GM12878 (cell line): Measurements from ENCODE around the gene ZNF3. TPM values are rescaled to one million over a fixed set of nuclear protein-coding genes. Genes with fewer than 3 reads are reported as not detected.
A peak's percentile ranks its signal among the peaks of the same experiment; 100 is the strongest.

ENCODE experiments used
- ATAC-seq: fragments of 200-7000 bp; cut with Tn5 transposase; 3 replicates; pipeline ENCODE4 v1.9.1; 2020; ENCODE audit warnings: mild to moderate bottlenecking, moderate library complexity
- BruUV-seq: library from RNA; stranded (reverse); fragments of 400-500 nt; replicated peaks from 2 replicates; lab custom pipeline; 2021; lab: Mats Ljungman, UMichigan
- CTCF ChIA-PET: fragments of 300-600 bp; sonication (Branson Sonifier 250); formaldehyde crosslinking; extraction: SDS; loops from one replicate; lab custom pipeline; 2021; ENCODE audit warnings: inconsistent platforms; lab: Yijun Ruan, JAX
- POLR2A ChIA-PET: fragments of 350-600 bp; formaldehyde crosslinking; extraction: SDS; loops from one replicate; lab custom pipeline; 2021; ENCODE audit warnings: inconsistent platforms; lab: Charles Lee
- RAD21 ChIA-PET: fragments of 300-600 bp; sonication (Branson Sonifier 250); formaldehyde crosslinking; loops from one replicate; lab custom pipeline; 2023; ENCODE audit warnings: antibody characterized with exemption; ENCODE audit not compliant: unreplicated experiment; lab: Charles Lee
- SMC1A ChIA-PET: fragments of 300-600 bp; sonication (Branson Sonifier 250); formaldehyde crosslinking; loops from one replicate; lab custom pipeline; 2023; ENCODE audit not compliant: unreplicated experiment, uncharacterized antibody; lab: Charles Lee
- DNase-seq: peaks from one replicate; pipeline ENCODE4 v3.0.0-alpha.2; 2011; ENCODE audit warnings: low read depth, low spot score
- FAIRE-seq: peaks from 3 replicates; lab custom pipeline; 2011; peaks lifted over from hg19 to GRCh38; lab: Jason Lieb, UNC
- H2AFZ ChIP-seq: 2 replicates; pipeline ENCODE4 v1.6.0; 2011; ENCODE audit warnings: low read depth, low read length, control low read depth; ENCODE audit not compliant: control insufficient read depth
- H3K27ac ChIP-seq: 2 replicates; pipeline ENCODE4 v1.5.1; 2011; ENCODE audit warnings: control low read depth; ENCODE audit not compliant: control insufficient read depth, insufficient read depth
- H3K27me3 ChIP-seq, 2 experiments: replicated peaks in 1 of 2; 2 replicates each; pipeline versions ENCODE4 v1.6.0 to v1.6.1; 2011; ENCODE audit warnings: low read length in 1 of 2; ENCODE audit not compliant: control insufficient read depth in 2 of 2, insufficient read depth in 2 of 2
- H3K36me3 ChIP-seq, 2 experiments: 2 replicates each; pipeline ENCODE4 v1.5.1; 2011; ENCODE audit warnings: low read length in 1 of 2; ENCODE audit not compliant: control insufficient read depth in 2 of 2, insufficient read depth in 2 of 2
- H3K4me1 ChIP-seq: 2 replicates; pipeline ENCODE4 v1.6.1; 2011; ENCODE audit warnings: mild to moderate bottlenecking, low read length, moderate library complexity, mixed read lengths; ENCODE audit not compliant: control insufficient read depth, insufficient read depth
- H3K4me2 ChIP-seq: 2 replicates; pipeline ENCODE4 v1.6.0; 2011; ENCODE audit warnings: control low read depth; ENCODE audit not compliant: control insufficient read depth, insufficient read depth
- H3K4me3 ChIP-seq: fragments of 200-600 bp; sonication (generic); 2 replicates; pipeline ENCODE4 v1.5.1; 2016
- H3K79me2 ChIP-seq: 2 replicates; pipeline ENCODE4 v1.6.0; 2011; ENCODE audit warnings: low read length; ENCODE audit not compliant: control insufficient read depth, insufficient read depth
- H3K9ac ChIP-seq: 2 replicates; pipeline ENCODE4 v1.8.0; 2011; ENCODE audit warnings: low read length, control low read depth, mixed read lengths; ENCODE audit not compliant: control insufficient read depth, insufficient read depth
- H3K9me3 ChIP-seq: replicated peaks from 3 replicates; pipeline ENCODE4 v1.5.1; 2011; ENCODE audit warnings: mild to moderate bottlenecking, low read length; ENCODE audit not compliant: control insufficient read depth, insufficient read depth
- H4K20me1 ChIP-seq: 2 replicates; pipeline ENCODE4 v1.6.0; 2011; ENCODE audit not compliant: control insufficient read depth, insufficient read depth
- CBX5 ChIP-seq: sonication (generic); IDR thresholded peaks from 2 replicates; pipeline ENCODE4 v1.6.1; 2016; ENCODE audit warnings: low read depth, moderate library complexity, mild to moderate bottlenecking, inconsistent platforms
- KLF5 ChIP-seq: fragments of 450-650 bp; IDR thresholded peaks from 2 replicates; pipeline ENCODE4 v1.6.1; 2014; ENCODE audit warnings: mild to moderate bottlenecking; ENCODE audit not compliant: partially characterized antibody
- MEF2B ChIP-seq: fragments of 450-650 bp; IDR thresholded peaks from 2 replicates; pipeline ENCODE4 v1.6.1; 2018; ENCODE audit warnings: mild to moderate bottlenecking, moderate library complexity; ENCODE audit not compliant: partially characterized antibody, poor library complexity, severe bottlenecking
- POLR2AphosphoS5 ChIP-seq: IDR thresholded peaks from 2 replicates; pipeline ENCODE4 v1.6.1; 2011; ENCODE audit warnings: mild to moderate bottlenecking, low read length, inconsistent platforms
- TBL1XR1 ChIP-seq: IDR thresholded peaks from 2 replicates; pipeline ENCODE4 v1.6.1; 2012; ENCODE audit warnings: low read depth, low read length, improper control_type of control experiment
- WGBS: methylation state at CpG from one replicate; pipeline ENCODE4 v1.1.6; 2016; ENCODE audit warnings: low lambda C conversion rate; ENCODE audit not compliant: insufficient replicate concordance, insufficient coverage; ENCODE audit errors: missing lambda C conversion rate; 5-methylcytosine and 5-hydroxymethylcytosine counted together
- in situ Hi-C: fragments of 300-500 bp; cut with MboI; formaldehyde crosslinking; loops from 9 replicates; pipeline ENCODE4 v1.14.3; 2018; ENCODE audit warnings: mixed read lengths
- intact Hi-C: fragments of 100-400 bp; cut with micrococcal nuclease; formaldehyde crosslinking; loops from one replicate; pipeline ENCODE4 v1.14.2; 2022; ENCODE audit not compliant: unreplicated experiment
- polyA plus RNA-seq, 11 experiments: library from polyadenylated mRNA; depleted of rRNA in 4 of 11; unstranded in 6 of 11; stranded (reverse) in 5 of 11; fragments of >200 nt; fragmentation: Nextera tagmentation in 4 of 11; fragmentation: Illumina TruSeq in 1 of 11; extraction: Ambion mirVana in 4 of 11; extraction: Trizol in 1 of 11; gene quantifications; 1 replicate in 1 of 11; 2 replicates in 10 of 11; pipeline versions ENCODE4 v1.2.1 to v1.2.3, GENCODE V29; 2011 to 2016; ENCODE audit warnings: inconsistent platforms in 2 of 11, missing spikeins in 2 of 11, low read depth in 1 of 11
- total RNA-seq, 4 experiments: library from RNA; depleted of rRNA in 3 of 4; stranded (reverse); fragments of >200 nt in 3 of 4; fragmentation: Illumina TruSeq in 1 of 4; extraction: Trizol in 1 of 4; gene quantifications; 2 replicates each; pipeline versions ENCODE4 v1.2.1 to v1.2.3, GENCODE V29; 2013 to 2021

The ZNF3 gene
- total and polyA plus RNA-seq, 10 of the 15 experiments (the other 5 are each of a cell fraction or from before 2014, with no cell fraction given): 17.2 to 37.4 (median 29.4) TPM

GRCh38 chr7:100071018-100071723 lies 10.4 kb downstream of the ZNF3 start:
- Histone ChIP-seq H2AFZ (no peak overlapping the region), H3K4me2 (no peak overlapping the region), H4K20me1 (no peaks in the 10 kb centered on the region), H3K27me3 (no peaks in the 10 kb centered on the region), H3K36me3 (peaks cover 30 to 54% of the 10 kb centered on the region in 2 experiments), H3K4me1 (no peaks in the 10 kb centered on the region), H3K9ac (no peak overlapping the region), H3K4me3 (no peak overlapping the region), H3K27ac (no peak overlapping the region)
- SMC1A ChIA-PET: interaction anchor here (0.7 kb wide), 1 partner anchor 712 kb away, joined by 3 read pairs; no protein-coding TSS in a partner anchor
- in situ Hi-C loops (no loop called here), intact Hi-C loops (no loop called here)
- WGBS: 95% methylated on average over 11 of the region's 11 CpGs
- RAD21 ChIA-PET: interaction anchor here (2.0 kb wide), 1 partner anchor 11 kb away, joined by 5 read pairs; no protein-coding TSS in a partner anchor
- CTCF ChIA-PET: interaction anchor here (0.6 to 1.5 kb wide), 3 partner anchors 11 to 517 kb away, joined by 3 to 4 read pairs (median 4); no protein-coding TSS in a partner anchor
- BruUV-seq: TSS peak; percentile 42
- no peak for ATAC-seq
- TF ChIP-seq CBX5: peak; percentile 99
- TF ChIP-seq POLR2AphosphoS5: peak; percentile 39; the same call in 1 of the 2 replicates
- TF ChIP-seq MEF2B: no peak
- TF ChIP-seq KLF5: peak; percentile 74
- TF ChIP-seq, all 136 proteins: peak for 3
- DNase-seq: no peak
- H3K79me2 ChIP-seq: no peaks in the 10 kb centered on the region
- peaks cover 32% of the 10 kb centered on the region; the same call in 2 of the 3 replicates for H3K9me3 ChIP-seq
- no peak for FAIRE-seq
- POLR2A ChIA-PET: interaction anchor here (0.7 to 1.0 kb wide), 2 partner anchors 8 to 12 kb away, joined by 3 read pairs; no protein-coding TSS in a partner anchor

- no peak overlapping the region for H3K4me3 ChIP-seq
- in situ Hi-C loops: no loop called here
- H3K79me2 ChIP-seq: no peaks in the 10 kb centered on the region
- ATAC-seq: no peak
- RAD21 ChIA-PET: no interaction called here
- no peak for TF ChIP-seq TBL1XR1
- TF ChIP-seq, all 136 proteins: peak for 0
- CTCF ChIA-PET: interaction anchor here (0.7 kb wide), 1 partner anchor 12 kb away, joined by 3 read pairs; no protein-coding TSS in a partner anchor
- no peak for FAIRE-seq
- POLR2A ChIA-PET: interaction anchor here (0.7 to 1.4 kb wide), 3 partner anchors 11 to 688 kb away, joined by 3 to 5 read pairs (median 3); partner anchors contain the start of gene ZNF3
- Histone ChIP-seq H3K9ac (no peak overlapping the region), H3K4me1 (no peaks in the 10 kb centered on the region), H3K36me3 (peaks cover 25 to 43% of the 10 kb centered on the region in 2 experiments), H3K27me3 (no peaks in the 10 kb centered on the region), H2AFZ (no peak overlapping the region), H3K4me2 (no peak overlapping the region), H4K20me1 (no peaks in the 10 kb centered on the region), H3K9me3 (peaks cover 32% of the 10 kb centered on the region; the same call in 2 of the 3 replicates), H3K27ac (no peak overlapping the region)
- 96% methylated on average over 5 of the region's 5 CpGs for WGBS
- intact Hi-C loops: no loop called here
- SMC1A ChIA-PET: interaction anchor here (0.5 to 1.1 kb wide), 2 partner anchors 13 to 76 kb away, joined by 3 read pairs; no protein-coding TSS in a partner anchor
- BruUV-seq: no TSS peak
- DNase-seq: no peak
Measured at GRCh38 chr7:100069991-100070390, 11.5 kb downstream of the ZNF3 start.
